ENCODE results near the gene TM6SF1. TPM values are rescaled to one million over a fixed set of nuclear protein-coding genes. Genes with fewer than 3 reads are reported as not detected.
"Not testable (repeated sequence)": the region's sequence is repeated elsewhere in the genome, so short reads cannot be mapped to it uniquely, and the experiment has no call there.

The TM6SF1 gene
- total RNA-seq, 2 donors from 2014 or later: 15.0 to 23.7 TPM

DNA sequence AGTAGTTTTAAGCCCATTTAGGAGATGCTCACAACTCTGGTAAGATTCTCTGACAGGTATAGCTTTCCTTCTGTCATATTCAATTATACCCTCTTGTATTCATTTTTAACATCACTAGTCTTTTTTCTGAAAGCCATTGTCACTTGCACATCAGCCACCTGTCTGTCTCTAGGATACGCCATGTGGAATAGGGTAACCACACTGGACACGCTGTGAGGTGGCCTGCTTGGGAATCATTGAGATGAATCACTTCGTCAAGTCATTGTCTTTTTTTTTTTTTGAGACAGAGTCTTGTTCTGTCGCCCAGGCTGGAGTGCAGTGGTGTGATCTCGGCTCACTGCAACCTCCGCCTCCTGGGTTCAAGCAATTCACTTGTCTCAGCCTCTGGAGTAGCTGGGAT, 7.4 kb downstream of the TM6SF1 start:
- H3K4me3 Mint-ChIP-seq: no peak overlapping the region
- no peak overlapping the region for H3K27ac Mint-ChIP-seq
- H3K4me1 Mint-ChIP-seq (ENCODE audit: low read depth in 2 of 2): peaks cover 14 to 18% of the 10 kb centered on the region in 2 donors
- ATAC-seq (no peak), DNase-seq (ENCODE audit: low spot score) (no peak)
- H3K9me3 Mint-ChIP-seq: no peaks in the 10 kb centered on the region
- H3K36me3 Mint-ChIP-seq: no peaks in the 10 kb centered on the region
- no peaks in the 10 kb centered on the region for H3K27me3 Mint-ChIP-seq

DNA sequence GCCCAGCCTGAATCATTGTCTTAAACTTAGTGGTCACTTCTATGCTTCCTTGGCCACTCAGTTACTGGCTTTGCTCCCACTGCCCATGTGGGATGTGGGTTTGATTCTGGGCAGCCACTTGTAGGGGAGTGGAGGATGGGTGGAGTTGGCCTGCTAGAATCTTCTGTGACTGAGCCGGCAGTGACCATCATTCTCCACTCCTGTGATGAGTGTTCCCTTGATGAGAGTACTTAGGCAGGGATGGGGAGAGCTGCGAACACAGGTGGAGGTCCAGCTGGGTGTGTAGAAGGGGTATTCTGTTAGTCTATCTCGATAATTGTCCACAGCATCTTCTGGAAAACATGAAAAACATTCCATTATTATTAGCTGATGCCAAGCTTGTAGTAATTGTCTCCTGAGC, 8.0 kb downstream of the TM6SF1 start:
- no peak for ATAC-seq
- no peaks in the 10 kb centered on the region for H3K9me3 Mint-ChIP-seq
- peaks cover 9 to 12% of the 10 kb centered on the region in 2 donors for H3K4me1 Mint-ChIP-seq (ENCODE audit: low read depth in 2 of 2)
- no peaks in the 10 kb centered on the region for H3K36me3 Mint-ChIP-seq
- H3K4me3 Mint-ChIP-seq: no peak overlapping the region
- no peak overlapping the region for H3K27ac Mint-ChIP-seq
- no peak for DNase-seq (ENCODE audit: low spot score)
- no peaks in the 10 kb centered on the region for H3K27me3 Mint-ChIP-seq

DNA sequence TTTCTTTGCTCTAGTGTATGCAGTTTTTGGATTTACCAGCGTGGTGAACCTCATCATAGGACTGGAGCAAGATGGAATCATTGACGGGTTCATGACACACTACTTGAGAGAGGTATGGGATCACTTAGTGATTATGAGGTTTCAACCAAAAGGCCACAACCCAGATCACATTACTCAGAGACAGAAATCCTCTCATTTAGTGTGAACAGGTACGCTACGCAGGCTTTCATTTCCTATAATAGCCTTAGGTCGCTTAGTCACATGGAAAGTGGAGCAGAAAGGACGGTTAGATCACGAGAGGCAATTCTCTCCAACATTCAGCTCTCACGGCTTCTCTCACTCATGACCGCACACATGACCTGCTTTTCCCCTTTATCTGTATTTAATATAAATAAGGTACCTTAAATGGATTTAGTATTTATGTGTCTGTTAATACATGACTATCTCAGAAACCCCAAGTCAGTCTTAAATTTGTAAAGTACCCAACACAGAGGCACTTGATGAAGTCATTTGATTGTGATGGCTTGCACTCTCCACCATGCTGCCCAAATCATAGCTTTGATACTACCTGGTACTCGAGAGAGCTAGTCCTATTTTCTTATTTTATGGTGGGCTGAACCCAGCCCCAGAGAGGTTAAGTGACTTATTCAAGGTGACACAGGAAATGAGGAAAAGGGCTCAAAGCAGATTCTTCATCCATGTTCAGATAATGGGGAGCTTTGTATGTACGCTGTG, 8.6 kb downstream of the TM6SF1 start:
- Mint-ChIP-seq H3K4me1 (ENCODE audit: low read depth in 2 of 2) (peaks cover 6 to 10% of the 10 kb centered on the region in 2 donors), H3K27me3 (no peaks in the 10 kb centered on the region), H3K4me3 (no peak overlapping the region), H3K36me3 (no peaks in the 10 kb centered on the region), H3K9me3 (no peaks in the 10 kb centered on the region), H3K27ac (no peak overlapping the region)
- ATAC-seq (no peak), DNase-seq (ENCODE audit: low spot score) (no peak)

DNA sequence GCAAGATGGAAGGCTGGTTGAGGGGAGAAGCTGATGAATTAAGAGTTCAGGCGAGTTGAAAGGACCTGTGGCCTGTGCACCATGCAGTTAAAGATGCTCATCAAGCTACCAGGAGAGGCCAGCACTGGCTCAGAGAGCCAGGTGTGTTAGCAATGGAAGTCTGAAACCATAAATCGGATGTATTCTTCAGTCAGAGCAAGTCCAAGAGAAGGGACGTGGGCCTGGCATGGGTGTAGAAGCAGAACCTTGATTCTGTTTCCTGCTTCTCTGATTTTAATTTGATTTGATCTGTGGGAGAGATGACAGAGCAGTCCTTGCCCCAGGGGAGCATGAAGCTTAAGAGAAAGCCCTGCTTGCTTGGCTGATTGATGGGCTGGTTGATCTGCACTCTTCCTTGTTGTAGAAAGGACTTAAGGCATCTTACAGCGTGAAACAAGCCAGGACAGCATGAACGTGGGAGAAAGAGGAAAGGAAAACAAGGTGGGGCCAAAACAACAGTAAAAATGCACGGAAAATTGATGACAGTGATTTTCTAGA, 10.9 kb downstream of the TM6SF1 start:
- H3K4me1 Mint-ChIP-seq (ENCODE audit: low read depth in 2 of 2): no peaks in the 10 kb centered on the region
- ATAC-seq (no peak), DNase-seq (ENCODE audit: low spot score) (no peak)
- H3K27ac Mint-ChIP-seq: no peak overlapping the region
- H3K36me3 Mint-ChIP-seq: peaks cover 7% of the 10 kb centered on the region
- H3K9me3 Mint-ChIP-seq: no peaks in the 10 kb centered on the region
- no peak overlapping the region for H3K4me3 Mint-ChIP-seq
- no peaks in the 10 kb centered on the region for H3K27me3 Mint-ChIP-seq

DNA sequence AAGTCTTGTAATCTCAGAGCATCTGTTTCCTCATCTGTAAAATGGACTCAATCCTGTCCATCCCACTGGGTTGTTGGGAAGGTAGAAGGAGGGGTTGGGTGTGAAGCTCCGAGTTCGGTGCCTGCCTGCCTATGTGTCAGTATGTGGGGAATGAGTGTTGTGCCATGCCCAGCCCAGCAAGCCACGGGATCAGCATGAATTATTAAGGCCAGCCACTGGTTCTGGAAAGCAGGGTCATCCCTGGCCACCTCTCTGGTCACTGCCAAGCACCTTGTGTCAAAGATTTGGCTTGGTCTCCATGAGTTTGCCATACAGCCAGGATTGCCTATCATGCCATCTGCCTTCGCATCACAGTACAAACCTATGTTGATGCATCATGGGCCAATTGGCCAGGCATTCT, 11.5 kb downstream of the TM6SF1 start:
- Mint-ChIP-seq H3K4me3 (no peak overlapping the region), H3K27me3 (no peaks in the 10 kb centered on the region), H3K27ac (no peak overlapping the region), H3K4me1 (ENCODE audit: low read depth in 2 of 2) (no peaks in the 10 kb centered on the region), H3K36me3 (peaks cover 11% of the 10 kb centered on the region), H3K9me3 (no peaks in the 10 kb centered on the region)
- DNase-seq (ENCODE audit: low spot score) (no peak), ATAC-seq (no peak)

DNA sequence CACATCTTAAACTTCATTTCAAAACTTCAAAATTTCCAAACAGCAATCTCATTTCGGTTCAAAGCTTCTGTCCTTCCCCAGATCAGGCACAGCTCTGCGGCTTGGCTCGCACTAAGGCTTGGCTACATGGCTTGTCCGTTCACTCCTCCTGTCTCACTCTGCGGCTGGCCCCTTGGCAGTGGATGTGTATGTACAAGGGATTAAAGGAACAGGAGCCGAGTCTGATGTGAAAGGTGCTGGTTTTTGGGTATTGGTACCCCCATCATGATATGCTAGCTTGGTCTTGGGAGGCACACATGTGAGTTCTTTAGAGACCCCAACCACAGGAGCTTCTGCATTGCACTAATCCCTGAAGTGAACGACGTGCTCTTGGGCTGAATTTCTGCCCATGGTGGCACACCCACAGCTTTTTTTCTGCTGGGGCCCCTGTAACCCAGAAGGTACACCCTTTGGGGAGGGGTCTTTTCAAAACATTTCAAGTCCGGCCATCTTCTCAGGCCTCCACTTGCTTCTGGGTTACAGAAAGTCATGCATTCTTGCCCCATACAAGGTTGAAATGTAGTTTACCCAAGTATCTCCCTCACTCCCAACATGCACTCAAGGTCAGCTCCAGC, 12.6 kb downstream of the TM6SF1 start:
- no peak overlapping the region for H3K4me3 Mint-ChIP-seq
- H3K9me3 Mint-ChIP-seq: no peaks in the 10 kb centered on the region
- H3K36me3 Mint-ChIP-seq: peaks cover 11% of the 10 kb centered on the region
- DNase-seq (ENCODE audit: low spot score) (no peak), ATAC-seq (no peak)
- no peaks in the 10 kb centered on the region for H3K4me1 Mint-ChIP-seq (ENCODE audit: low read depth in 2 of 2)
- H3K27ac Mint-ChIP-seq: no peak overlapping the region
- H3K27me3 Mint-ChIP-seq: no peaks in the 10 kb centered on the region

DNA sequence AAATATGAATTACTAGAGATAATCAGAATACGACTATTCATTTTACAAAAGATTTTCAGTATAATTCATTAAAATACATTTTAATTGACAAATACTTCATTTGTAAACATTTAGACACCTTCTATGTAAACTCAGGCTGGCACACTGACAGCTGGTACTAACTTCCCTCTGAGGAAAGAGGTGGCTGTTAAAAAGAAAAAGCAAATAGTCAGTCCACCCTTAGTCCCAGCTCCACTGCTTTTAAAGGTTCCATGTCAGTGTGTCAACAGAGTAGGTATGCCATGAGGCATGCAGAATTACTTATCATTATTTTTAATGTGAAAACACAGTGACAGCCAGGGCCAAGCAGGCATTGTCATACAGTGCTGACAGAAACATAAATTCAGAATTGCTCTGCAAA, 16.1 kb downstream of the TM6SF1 start:
- H3K36me3 Mint-ChIP-seq: peaks cover 14% of the 10 kb centered on the region
- DNase-seq (ENCODE audit: low spot score): no peak
- no peaks in the 10 kb centered on the region for H3K9me3 Mint-ChIP-seq
- no peak for ATAC-seq
- no peaks in the 10 kb centered on the region for H3K27me3 Mint-ChIP-seq
- H3K4me3 Mint-ChIP-seq: no peak overlapping the region
- H3K27ac Mint-ChIP-seq: no peak overlapping the region
- H3K4me1 Mint-ChIP-seq (ENCODE audit: low read depth in 2 of 2): no peaks in the 10 kb centered on the region

DNA sequence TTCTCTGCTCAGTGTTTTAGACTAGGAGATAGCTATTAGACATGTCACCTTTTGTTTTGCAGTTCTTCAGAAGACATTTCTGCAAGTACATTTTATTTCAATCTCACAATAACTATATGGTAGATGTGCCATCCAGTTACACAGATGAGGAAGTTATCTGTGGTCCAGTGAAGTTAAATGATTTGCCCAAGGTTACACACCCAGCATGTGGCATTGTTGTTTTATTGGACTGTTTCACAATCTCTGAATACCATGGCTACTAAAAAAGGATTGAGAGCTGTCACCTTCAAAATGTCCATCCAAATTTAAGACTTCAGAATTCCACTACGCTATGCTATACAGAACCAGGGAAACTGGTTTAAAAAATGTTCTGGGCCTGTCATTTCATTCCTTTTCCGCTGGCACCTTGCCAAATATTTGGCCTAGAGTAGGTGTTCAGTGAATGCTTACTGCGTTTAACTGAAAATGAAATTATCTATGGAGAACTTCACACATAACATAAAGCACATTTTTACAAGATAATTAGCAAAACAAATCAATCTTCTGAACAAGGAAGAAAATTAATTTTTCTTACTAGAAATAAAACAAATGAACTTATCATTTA, 20.2 kb downstream of the TM6SF1 start:
- no peak overlapping the region for H3K4me3 Mint-ChIP-seq

DNA sequence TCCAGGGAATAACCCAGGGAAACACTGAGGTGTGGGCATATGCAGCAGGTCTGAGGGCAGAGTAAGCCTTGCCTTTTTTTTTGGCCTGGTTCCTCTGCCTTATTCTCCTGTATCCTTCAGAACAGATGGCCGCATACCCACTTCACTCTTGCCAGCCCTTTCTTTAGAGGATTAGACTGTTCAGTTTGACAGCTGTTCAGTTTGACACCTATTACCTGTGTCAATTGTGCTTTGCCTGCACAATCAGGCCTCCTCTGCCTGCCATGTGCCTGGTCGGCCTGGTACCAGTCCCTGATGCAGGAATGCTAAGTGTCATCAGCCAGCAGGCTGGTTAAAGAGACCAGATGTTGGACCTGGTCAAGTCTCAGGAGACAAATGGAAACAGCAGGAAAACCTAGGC, 22.3 kb downstream of the TM6SF1 start:
- Mint-ChIP-seq H3K9me3 (no peaks in the 10 kb centered on the region), H3K27me3 (no peaks in the 10 kb centered on the region), H3K36me3 (peaks cover 19% of the 10 kb centered on the region), H3K4me1 (ENCODE audit: low read depth in 2 of 2) (no peaks in the 10 kb centered on the region), H3K27ac (no peak overlapping the region), H3K4me3 (no peak overlapping the region)
- ATAC-seq (no peak), DNase-seq (ENCODE audit: low spot score) (no peak)

More for the DNA sequence above, 20.2 kb downstream of the TM6SF1 start:
- Mint-ChIP-seq H3K27ac (no peak overlapping the region), H3K36me3 (peaks cover 29% of the 10 kb centered on the region), H3K9me3 (no peaks in the 10 kb centered on the region), H3K27me3 (no peaks in the 10 kb centered on the region), H3K4me1 (ENCODE audit: low read depth in 2 of 2) (no peaks in the 10 kb centered on the region)
- DNase-seq (ENCODE audit: low spot score): no peak
- ATAC-seq: no peak

DNA sequence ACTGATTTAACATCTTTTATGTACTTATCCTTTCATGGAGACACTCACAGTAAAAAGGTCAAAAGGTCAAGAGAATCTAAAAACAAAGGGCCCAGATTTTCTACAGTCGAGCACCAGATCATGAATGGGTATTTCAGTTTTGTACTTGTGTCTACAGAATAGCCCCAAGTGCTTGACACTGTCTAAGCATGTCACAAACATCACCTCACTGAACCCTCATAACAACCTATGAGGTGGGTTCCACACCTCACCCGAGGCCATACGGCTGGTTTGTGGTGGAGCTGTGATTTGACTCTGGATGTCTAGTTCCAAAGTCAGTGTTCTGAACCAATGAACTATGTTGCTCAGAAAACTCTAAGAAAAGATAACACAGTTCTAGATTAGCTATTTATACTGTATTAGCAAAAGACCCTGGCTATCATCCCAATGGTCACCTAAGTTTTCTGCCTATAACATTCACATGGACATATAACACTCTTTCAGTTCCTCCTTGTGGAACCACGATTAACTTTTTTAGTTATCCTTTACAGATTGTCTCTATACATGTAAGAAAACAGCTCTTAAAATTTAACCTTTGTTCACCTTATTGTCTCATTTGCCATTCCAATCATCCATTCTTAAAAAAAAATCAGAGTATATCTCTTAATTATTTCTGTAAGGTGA, 25.5 kb downstream of the TM6SF1 start:
- Mint-ChIP-seq H3K27me3 (no peaks in the 10 kb centered on the region), H3K9me3 (no peaks in the 10 kb centered on the region), H3K4me3 (no peak overlapping the region), H3K27ac (no peak overlapping the region), H3K36me3 (peaks cover 25% of the 10 kb centered on the region), H3K4me1 (ENCODE audit: low read depth in 2 of 2) (no peaks in the 10 kb centered on the region)
- ATAC-seq: no peak
- DNase-seq (ENCODE audit: low spot score): no peak

DNA sequence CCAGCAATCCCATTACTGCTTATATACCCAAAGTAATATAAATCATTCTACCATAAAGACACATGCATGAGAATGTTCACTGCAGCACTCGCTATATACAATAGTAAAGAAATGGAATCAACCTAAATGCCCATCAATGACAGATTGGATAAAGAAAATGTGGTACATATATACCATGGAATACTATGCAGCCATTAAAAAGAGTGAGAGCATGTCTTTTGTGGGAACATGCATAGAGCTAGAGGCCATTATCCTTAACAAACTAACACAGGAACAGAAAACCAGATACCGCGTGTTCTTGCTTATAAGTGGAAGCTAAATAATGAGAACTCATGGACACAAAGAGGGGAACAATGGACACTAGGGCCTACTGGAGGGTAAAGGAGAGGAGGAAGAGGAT, 34.7 kb downstream of the TM6SF1 start:
- H3K27me3 Mint-ChIP-seq; ATAC-seq; DNase-seq (ENCODE audit: low spot score); H3K4me3 Mint-ChIP-seq; H3K27ac Mint-ChIP-seq; H3K9me3 Mint-ChIP-seq: not testable (repeated sequence)
- H3K36me3 Mint-ChIP-seq: peaks cover 23% of the 10 kb centered on the region
- H3K4me1 Mint-ChIP-seq (ENCODE audit: low read depth in 2 of 2): peaks cover 0 to 11% of the 10 kb centered on the region in 2 donors

DNA sequence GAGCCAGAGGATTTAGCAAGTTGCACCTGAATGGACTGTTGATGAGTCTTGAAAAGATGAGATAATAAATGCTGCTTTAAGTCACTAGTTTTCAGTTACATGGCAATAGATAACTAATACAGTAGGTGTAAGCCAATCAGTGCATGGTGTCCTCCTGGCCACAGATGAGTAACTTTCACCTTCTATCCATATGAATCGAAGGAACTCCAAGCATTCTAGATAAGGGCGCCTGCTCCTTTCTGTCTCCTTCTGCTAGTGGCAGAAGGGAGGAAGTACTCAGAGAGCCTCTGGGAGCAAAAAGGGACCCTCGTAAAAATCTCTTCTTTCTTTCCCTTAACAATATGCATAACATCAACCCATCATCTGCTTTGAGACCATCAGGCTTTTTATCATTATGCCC, 37.3 kb downstream of the TM6SF1 start:
- H3K4me1 Mint-ChIP-seq (ENCODE audit: low read depth in 2 of 2): peaks cover 0 to 11% of the 10 kb centered on the region in 2 donors
- H3K36me3 Mint-ChIP-seq: peaks cover 33% of the 10 kb centered on the region
- H3K27me3 Mint-ChIP-seq: no peaks in the 10 kb centered on the region
- no peak overlapping the region for H3K4me3 Mint-ChIP-seq
- DNase-seq (ENCODE audit: low spot score) (no peak), ATAC-seq (no peak)
- H3K9me3 Mint-ChIP-seq: peaks cover 3% of the 10 kb centered on the region
- no peak overlapping the region for H3K27ac Mint-ChIP-seq

DNA sequence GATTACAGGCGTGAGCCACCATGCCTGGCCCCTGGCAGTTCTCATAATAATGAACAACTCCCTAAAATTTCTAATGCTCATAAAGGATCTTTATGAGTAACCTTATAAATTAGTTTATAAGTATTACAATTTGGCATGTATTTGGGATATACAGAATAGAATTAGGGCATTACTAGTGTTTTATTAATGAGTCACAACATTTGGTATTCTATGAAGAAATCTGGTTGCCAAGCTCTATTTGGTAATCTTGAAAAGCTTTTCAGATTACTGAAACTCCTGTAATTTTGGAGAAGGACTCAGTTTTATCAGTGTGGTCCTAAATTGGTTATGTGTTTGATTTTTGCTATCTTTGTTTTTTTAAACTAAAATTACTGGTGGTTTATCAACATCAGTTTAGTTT, 45.8 kb downstream of the TM6SF1 start:
- Mint-ChIP-seq H3K27ac (no peak overlapping the region), H3K27me3 (no peaks in the 10 kb centered on the region), H3K9me3 (no peaks in the 10 kb centered on the region), H3K4me3 (no peak overlapping the region), H3K4me1 (ENCODE audit: low read depth in 2 of 2) (peaks cover 4 to 7% of the 10 kb centered on the region in 2 donors), H3K36me3 (peaks cover 23% of the 10 kb centered on the region)
- no peak for ATAC-seq
- DNase-seq (ENCODE audit: low spot score): no peak

DNA sequence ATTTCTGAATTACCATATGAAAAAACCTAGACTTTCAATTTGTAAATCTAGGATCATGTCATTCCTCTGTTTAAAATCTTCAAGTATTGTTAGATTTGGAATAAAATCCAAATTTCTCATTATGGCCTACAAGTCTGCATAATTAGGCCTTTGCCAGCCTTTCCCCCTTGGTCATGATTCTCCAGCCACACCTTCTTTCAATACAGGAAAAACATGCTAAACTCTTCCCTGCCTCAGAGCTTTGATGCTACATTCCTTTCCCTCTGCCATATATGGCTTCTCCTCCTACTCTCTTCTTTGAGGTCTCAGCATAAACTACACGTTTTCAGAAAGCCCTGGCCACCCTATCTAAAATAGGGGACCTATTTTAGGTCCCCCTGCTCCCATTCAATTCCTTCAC, 48.5 kb downstream of the TM6SF1 start:
- DNase-seq (ENCODE audit: low spot score) (no peak), ATAC-seq (no peak)
- Mint-ChIP-seq H3K4me1 (ENCODE audit: low read depth in 2 of 2) (peaks cover 11 to 15% of the 10 kb centered on the region in 2 donors), H3K27me3 (no peaks in the 10 kb centered on the region), H3K9me3 (no peaks in the 10 kb centered on the region), H3K4me3 (no peak overlapping the region), H3K36me3 (peaks cover 17% of the 10 kb centered on the region), H3K27ac (no peak overlapping the region)

Measured in natural killer cell treated with Interleukin-12 subunit alpha and Interleukin-12 subunit beta and Interleukin-15 and Interleukin-18, amount 100 ng/mL, for 72 hours (primary cell).